Inflammatory macrophage (primary cell): ENCODE results near the gene DEF6.
"Not testable (repeated sequence)": the region's sequence is repeated elsewhere in the genome, so short reads cannot be mapped to it uniquely, and the experiment has no call there.

ENCODE experiments used
- DNase-seq, 2 donors: peaks; one replicate each; pipeline ENCODE4 v3.0.0-alpha.2; 2020 to 2022

DEF6 gene

DNA sequence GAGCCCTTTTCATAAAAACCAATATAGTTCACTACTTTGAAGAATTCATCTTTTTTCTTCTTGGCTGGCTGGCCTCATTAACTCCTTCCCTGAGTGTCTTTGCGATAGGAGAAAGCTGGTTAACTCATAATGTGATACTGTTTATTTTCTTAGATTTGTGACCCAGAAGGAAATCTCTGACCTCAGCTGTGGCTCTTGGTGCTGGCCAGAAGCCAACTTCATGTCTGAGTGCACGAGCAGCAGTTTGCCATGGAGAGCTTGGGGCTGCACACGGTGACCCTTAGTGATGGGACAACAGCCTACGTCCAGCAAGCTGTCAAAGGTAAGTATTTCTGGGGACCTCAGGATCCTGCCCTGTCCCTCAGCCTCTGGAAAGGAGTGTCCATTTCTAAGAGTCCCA, 16.7 kb upstream of the DEF6 start:
- no peak for DNase-seq

DNA sequence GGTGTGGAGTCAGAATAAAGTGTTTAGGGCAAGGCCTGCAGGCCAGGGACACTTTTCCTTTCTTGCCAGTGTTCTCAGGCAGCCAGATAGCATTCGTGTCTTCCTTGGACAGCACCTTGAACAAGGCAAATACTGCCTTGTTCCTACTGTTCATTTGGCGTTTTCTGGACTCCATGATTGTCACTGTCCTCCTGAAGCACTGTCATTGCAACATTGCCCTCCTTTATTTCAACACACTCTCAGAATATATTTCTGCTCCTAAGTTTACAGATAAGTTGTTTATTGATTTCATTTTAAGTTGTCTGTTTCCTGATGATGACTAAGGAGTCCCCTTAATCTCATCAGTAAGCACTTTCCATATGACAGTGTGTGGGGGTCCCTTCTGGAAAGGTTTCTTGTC, 15.1 kb upstream of the DEF6 start:
- peak in 1 of 2 donors; percentile 22 for DNase-seq

DNA sequence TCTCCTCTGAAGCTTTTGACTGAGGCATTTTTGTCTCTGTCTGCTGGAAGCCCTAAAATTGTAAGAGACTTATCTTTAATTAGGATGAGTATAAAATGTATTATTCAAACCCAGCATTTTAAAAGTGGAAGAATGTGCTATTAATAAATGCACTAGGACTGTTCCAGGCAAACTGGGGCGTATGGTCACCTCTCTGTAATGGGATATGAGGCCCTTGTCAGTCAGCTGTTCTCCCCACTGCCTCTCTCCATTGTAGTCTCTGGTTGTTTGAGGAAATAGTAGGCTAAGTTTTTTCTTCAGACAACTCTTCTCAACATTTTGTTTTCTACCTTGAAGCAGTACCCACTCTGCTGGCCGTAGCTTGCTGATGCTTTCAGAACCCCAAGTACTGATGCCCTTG, 14.3 kb upstream of the DEF6 start:
- DNase-seq: no peak

DNA sequence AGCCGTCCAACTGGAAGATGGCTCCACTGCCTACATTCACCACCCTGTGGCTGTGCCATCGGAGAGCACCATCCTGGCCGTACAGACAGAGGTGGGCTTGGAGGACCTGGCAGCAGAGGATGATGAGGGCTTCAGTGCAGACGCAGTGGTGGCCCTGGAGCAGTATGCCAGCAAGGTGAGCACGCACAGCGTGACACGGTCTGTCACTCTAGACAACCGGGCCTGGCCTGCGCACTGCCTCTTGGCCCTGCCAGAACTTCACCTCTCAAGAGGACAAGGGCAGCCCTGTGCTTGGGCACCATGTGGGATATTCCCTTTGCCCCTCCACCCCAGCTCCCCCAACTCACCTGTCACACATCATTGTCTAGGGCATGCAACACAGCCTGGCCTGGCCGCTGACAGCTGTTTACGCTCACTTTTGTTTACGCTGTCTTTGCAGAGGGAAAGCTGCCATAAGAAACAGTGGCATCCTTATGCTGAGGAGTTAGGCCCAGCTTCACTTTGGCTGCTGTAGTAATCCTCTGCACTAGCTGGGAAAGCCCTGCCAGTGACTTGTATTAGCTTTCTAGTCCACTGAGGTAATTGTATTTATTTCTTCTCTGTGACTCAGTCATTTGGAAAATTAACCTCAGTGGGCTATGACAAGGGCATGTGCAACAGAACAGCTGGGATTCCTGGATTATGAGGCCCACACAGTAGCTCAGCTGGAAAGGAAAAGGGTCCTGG, 9.8 kb upstream of the DEF6 start:
- no peak for DNase-seq

DNA sequence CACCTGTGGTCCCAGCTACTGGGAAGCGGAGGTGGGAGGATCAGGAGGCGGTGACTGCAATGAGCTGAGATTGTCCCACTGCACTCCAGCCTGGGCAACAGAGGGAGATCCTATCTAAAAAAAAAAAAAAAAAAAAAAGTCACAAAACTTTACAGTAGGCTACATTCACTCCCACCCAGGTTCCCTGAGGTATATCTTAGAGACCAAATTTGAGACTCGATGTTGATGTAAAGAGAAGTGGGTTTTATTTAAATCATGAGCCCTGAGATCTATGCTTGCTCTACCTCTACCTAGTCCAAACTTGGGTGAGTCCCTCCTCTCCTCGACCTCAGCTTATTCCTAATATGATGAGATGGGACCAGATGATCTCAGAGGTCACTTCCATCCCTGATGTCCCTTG, 8.8 kb upstream of the DEF6 start:
- DNase-seq: no peak

DNA sequence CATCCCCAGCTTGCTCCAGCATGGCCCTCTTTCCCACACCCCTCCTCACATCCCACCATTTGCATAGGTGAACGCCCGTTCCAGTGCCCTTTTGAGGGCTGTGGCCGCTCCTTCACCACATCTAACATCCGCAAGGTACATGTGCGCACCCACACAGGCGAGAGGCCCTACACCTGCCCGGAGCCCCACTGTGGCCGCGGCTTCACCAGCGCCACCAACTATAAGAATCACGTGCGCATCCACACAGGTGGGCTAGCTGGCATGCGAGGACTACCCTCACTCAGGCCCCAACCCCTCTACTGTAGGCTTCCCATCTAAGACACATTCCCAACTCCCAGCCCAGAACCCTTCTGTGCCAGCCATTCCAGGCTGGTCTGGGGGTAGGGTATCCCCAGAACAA, 6.1 kb upstream of the DEF6 start:
- no peak for DNase-seq

DNA sequence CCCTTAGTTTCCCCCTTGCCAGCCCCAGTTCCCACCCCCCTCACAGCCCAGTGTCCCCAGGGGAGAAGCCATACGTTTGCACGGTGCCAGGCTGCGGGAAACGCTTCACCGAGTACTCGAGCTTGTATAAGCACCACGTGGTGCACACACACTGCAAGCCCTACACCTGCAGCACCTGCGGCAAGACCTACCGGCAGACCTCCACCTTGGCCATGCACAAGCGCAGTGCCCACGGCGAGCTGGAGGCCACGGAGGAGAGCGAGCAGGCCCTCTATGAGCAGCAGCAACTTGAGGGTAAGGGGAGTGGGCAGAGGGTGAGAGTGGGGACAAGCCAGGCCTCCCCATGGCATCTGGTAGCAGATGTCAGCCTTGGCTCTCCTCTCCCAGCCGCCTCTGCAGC, 5.1 kb upstream of the DEF6 start:
- no peak for DNase-seq

DNA sequence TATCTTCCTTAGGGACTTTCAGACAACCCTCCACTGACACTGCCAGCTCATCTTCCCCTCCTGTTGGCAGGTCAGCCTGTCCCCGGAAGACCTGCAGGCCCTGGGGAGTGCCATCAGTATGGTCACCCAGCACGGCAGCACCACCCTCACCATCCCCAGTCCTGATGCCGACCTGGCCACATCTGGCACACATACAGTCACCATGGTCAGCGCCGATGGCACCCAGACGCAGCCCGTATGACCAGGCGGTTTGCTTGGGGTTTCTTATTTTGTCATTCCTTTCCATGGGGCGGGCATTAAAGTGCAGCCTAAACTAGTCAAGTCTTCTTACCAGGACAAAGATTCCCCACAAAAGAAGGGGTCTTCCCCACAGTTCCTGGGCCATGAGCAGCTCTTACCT, 3.9 kb upstream of the DEF6 start:
- DNase-seq: no peak

DNA sequence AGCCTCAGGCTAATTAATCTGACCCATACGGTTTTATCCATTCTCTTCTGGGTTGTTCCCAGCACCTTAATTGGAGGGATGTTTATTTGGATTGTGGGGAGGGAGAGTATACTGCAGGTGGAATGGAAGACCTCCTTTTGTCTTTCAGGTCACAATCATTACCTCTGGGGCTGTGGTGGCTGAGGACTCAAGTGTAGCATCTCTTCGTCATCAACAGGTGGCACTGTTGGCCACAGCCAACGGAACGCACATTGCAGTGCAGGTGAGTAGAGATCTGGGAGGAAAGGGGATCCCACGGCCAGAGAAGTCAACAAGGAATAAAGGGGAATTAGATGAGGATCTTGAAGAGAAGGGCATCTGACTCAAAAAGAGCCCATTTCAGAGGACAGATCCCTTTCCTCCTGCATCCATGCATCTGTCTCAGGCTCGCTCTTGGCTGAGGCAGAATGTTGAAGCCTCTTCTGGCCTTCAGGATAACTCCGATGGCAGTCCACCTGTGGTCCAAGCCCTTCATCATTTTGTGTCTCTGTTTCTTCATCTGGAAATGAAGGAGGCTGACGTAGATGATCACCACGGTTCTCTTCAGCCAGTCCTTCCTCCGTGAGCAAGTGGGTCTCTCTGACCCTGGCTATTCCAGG, 3.2 kb upstream of the DEF6 start:
- peak; percentile 10 to 44 for DNase-seq

DNA sequence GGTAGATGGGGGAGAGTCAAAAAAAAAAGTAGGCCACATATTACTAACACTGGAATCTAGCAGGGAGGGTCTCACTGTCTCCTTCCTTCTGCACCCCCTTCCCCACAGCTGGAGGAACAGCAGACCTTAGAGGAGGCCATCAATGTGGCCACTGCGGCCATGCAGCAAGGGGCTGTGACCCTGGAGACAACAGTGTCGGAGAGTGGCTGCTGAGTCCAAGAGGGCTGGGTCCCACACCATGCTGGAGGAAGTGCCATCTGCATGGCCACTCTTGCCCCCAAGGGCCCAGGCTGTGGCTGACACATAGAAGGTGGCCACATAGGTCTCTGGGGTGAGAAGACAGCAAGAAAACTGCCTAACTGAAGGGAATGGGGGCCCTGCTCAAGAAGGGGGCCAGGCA, 2.6 kb upstream of the DEF6 start:
- DNase-seq: no peak

DNA sequence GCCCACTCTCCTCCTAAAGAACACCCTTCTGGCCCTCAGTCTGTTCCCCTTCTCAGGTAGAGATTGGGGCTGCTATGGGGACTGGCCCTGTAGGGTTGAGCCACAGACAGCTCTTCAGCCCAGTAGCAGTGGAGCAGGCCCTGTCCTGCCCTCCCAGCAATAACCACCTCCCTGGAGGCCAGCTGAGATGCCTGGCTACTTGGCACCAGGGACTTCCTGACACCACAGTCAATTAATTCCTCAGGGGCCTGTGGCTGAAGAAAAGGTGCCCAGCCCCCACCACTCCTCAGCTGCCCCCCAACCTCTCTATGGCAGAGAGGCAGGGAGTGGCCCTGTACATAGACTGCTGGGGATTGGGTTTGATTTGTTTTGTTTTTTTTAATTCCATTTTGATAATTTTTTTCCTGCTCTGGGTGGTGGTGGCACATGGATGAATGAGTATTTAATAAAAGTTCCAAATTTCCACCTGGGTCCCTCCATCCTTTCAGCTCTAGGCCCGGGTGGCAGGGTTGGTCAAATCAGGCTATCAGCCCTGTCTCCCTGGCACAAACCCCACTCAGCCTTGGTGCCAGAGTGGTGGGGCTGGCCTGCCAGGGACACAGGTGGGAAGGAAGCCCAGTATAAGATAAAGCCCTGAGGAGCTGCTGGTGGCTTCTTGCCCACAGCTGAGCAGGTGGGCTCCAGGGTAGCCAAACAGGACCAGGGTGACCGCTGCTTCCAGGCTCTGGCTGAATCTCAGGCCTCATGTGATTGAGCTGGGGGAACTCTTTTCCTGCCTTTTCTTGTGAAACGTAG, 1.9 kb upstream of the DEF6 start:
- DNase-seq: no peak

DNA sequence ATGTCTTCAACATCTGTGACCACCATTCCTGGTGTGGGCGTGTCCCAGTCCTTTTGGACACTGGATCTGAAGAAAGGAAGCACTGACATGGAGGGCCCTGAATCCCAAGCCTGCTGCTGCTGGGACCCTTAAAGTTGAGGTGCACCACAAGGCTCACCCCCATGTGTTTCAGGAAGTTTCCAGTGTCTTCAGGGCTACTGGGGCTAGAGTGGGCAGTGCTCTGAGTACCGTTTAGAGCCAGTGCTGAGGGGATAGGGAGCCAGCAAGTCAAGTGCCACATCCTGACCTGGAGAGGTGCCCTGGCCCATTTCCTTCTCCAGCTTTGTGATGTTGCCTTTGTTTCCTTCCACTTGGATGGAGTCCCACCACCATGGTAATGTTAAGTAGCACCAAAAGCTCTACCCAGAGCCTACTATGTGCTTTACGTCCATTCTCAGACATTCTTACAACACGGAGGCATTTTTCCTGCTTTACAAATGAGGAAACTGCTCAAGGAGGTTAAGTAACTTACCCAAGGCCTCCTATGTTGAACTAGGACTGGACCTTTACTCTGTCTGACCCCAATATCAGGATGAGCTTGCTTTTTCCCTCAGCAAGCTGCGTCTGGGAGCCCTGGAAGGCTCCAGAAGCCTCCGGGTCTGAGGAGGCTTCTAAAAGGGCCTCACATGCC, 552 bp upstream of the DEF6 start:
- DNase-seq: peak; percentile 41 to 46

DNA sequence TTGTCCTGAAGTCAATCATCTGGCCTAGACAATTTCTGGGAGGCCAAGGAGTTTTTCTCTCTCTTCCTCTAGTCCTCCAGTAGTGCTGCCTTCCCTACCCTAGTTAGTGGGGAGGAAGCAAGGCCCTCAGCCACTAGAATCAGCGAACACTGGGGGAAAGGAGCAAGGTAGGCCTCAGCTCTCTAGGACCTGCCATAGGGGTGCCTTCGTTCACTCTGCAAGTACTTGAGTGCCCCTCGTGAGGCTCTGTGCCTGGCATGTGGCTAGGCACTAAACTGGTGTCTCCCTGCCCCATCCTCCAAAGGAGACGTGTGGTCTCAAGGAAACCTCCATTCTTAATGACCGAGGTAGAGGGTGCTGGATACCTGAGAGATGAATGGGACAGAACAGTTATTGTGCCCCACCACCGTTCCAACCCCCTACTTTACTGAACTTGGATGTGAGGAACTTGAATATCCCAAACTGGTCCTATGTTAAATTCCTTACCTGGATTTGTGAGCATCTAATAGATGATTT, 1.1 kb downstream of the DEF6 start:
- DNase-seq: no peak

DNA sequence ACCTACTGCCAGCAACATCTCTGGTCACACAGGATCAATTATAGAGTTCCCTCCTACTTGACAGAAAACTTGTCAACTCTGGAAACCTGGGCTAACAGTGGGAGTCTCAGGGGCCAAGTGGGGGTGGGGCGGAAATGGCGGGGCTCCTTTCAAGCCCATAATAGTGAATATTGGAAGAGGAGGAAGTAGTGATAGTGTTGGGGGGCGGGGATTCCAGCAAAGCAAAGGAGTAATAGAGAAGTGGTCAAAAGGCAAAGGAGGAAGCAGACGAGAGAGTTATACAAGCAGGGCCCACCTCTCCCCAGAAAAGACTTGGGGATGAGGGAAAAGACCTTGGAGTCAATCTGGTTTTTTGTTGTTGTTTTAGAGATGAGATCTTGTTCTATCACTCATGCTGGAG, 2.1 kb downstream of the DEF6 start:
- DNase-seq: peak; percentile 63 to 76

DNA sequence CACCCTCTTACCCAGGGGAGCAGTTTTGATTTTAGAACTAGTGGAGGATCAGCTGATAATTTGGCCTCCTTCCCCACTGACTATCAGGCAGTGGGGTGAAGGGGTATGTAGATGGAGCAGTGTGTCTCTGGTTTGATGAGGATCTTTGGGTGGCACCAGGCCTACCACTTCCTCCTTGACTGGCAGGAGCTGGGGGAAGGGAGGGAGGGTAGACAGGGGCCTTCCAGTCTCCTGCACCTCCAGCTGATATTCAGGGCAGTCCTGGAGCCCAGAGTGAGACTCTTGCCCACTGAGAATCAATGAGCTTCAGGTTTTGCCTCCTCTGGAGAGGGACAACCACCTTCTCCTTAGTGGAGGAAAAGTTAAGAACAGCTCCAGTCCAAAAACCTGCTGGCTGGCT, 3.2 kb downstream of the DEF6 start:
- DNase-seq: peak in 1 of 2 donors; percentile 19

DNA sequence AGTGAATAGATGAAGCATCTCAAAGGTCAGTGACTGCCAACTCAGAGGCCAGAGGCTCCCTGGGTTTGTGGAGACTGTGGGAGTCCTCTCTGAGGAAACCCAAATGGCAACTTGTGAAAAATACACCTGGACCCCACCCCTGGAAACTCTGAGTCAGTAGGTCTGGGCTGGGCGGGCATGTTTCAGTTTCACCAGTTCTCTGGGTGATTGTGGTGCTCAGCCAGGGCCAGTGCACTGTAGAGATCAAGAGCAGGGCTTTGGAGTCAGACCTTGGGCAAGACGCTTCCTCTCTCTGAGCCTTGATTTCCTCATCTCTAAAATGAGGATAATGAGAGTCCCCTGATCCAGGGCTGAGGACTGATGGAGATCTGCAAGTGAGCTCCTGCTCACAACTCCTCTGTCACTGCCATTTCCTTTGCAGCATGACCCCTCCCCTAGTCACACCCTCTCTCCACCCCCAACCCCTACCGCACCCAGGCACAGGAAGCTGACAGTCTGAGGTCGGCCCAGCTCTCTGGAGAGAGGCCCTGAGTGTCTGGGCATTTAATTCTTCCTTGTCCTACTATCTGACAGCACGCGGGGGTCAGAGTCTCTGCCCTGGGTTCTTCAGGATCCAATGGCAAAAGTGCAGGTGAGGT, 5.1 kb downstream of the DEF6 start:
- peak; percentile 79 to 88 for DNase-seq

DNA sequence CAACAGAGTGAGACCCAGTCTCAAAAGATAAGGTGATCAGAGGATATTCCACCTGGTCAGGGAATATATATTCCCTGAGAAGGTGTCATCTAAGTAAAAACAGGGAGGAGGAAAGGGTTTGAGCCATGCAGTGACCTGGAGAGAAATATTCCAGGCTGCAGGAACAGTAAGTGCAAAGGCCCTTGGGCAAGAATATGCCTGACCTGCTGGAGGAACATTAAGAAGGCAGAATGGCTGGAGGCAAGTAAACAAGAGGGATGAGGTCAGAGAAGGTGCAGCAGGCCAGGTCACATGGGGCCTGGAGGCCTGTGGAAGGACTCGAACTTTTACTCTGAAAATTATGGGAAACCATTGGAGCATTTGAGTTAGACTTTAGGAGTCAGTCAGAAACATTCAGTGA, 6.7 kb downstream of the DEF6 start:
- no peak for DNase-seq

DNA sequence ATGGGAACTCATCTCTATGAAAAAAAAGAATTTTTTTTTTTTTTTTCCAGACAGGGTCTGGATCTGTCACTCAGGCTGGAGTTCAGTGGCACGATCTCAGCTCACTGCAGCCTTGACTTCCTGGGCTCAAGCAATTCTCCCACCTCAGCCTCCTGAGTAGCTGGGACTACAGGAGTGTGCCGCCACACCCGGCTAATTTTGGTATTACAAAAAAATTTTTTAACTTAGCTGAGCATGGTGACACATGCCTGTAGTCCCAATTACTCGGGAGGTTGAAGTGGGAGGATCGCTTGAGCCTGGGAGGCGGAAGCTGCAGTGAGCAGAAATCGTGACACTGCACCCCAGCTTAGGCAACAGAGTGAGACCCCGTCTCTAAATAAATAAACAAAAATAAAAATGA, 7.5 kb downstream of the DEF6 start:
- DNase-seq: no peak

DNA sequence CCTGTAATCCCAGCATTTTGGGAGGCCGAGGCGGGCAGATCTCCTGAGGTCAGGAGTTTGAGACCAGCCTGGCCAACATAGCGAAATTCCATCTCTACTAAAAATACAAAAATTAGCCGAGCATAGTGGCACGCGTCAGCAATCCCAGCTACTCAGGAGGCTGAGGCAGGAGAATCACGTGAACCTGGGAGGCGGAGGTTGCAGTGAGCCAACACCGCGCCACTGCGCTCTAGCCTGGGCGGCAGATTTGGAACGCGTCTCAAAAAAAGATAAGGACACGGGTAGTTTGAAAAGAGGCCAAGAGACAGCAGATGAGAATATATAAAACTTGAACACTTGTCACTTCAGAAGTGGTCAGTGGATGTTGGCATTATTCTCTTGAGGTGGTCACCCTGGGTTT, 9.5 kb downstream of the DEF6 start:
- not testable (repeated sequence) for DNase-seq

DNA sequence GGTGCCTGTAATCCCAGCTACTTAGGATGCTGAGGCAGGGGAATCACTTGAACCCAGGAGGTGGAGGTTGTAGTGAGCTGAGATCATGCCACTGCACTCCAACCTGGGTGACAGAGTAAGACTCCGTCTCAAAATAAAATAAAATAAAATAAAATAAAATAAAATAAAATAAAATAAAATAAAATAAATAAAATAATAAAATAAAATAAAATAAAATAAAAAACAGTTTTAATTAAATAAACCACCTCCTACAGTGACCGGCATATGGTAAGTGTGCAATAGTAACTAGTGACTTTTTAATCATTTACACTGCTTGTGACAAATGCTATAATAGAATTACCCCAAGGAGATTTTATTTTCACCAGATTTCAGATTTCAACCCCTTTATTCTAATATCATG, 10.9 kb downstream of the DEF6 start:
- DNase-seq: not testable (repeated sequence)

DNA sequence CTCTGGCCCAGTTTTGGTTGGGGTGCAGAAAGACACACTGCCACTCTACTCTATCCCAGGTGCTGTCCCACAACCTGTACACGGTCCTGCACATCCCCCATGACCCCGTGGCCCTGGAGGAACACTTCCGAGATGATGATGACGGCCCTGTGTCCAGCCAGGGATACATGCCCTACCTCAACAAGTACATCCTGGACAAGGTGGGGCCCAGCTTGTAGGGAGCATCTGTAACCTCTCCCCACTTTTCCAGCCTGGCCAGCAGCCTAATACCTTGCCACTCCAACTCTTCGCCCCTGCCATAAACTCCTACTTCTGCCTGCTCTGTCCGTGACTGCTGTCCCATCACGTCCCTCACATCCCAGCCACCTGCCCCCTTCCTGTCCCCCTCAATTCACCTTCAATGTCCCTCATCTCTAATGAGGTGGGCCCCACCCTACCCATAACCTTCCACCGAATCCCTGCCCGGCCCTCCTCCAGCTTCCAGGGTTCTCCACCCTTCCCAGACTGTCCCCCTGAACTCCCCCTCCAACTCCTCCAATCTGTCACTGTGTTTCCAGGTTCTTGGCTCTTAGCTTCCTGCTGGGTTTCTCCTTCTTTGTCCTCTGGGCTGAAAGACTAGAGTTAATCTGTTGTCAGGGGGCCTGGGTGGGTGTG, 12.1 kb downstream of the DEF6 start:
- no peak for DNase-seq

DNA sequence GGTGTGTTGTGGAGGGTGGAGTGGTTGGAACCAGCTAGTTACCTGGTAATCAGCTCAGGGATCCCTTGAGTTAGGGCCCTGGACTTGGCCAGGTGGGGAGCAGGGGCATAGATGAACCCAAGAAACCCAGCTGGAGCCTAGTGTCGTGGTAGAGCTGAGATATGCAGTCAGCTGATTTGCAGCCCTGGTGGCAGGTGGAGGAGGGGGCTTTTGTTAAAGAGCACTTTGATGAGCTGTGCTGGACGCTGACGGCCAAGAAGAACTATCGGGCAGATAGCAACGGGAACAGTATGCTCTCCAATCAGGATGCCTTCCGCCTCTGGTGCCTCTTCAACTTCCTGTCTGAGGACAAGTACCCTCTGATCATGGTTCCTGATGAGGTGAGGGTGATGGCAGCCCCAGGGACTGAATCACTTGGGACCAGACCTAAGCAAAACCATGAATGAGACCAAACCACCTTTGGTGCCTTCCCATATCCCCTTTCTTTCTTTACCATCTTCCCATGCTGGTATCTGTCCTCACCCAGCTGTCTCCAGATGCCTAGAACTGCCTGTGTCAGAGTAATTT, 12.7 kb downstream of the DEF6 start:
- DNase-seq: peak in 1 of 2 donors; percentile 9
